Fibroblast of pulmonary artery (primary cell): ENCODE measurements around the gene PRAF2.

Experiments
- DNase-seq: peaks from one replicate; pipeline ENCODE4 v3.0.0-alpha.2; 2010; ENCODE audit warnings: low read depth
- H3K4me3 ChIP-seq: replicated peaks from 2 replicates; pipeline ENCODE4 v1.5.1; 2011; ENCODE audit warnings: low read depth, mild to moderate bottlenecking, control low read depth, low read length, moderate library complexity
- CTCF ChIP-seq: IDR thresholded peaks from 2 replicates; pipeline ENCODE4 v1.5.1; 2011; ENCODE audit warnings: mild to moderate bottlenecking, control low read depth, low read length, inconsistent platforms; ENCODE audit errors: missing control alignments

The PRAF2 gene

GRCh38 chrX:49111791-49112190 is 38.0 kb upstream of the PRAF2 start:
- no peak for DNase-seq
- H3K4me3 ChIP-seq, result no peak overlapping the region
- no peak for TF ChIP-seq CTCF

- no peak for DNase-seq
- no peak for TF ChIP-seq CTCF
- no peak overlapping the region for H3K4me3 ChIP-seq
Observed at GRCh38 chrX:49110417-49110816, 36.6 kb upstream of the PRAF2 start.

GRCh38 chrX:49108641-49109040 is 34.8 kb upstream of the PRAF2 start:
- TF ChIP-seq CTCF, result no peak
- no peak for DNase-seq

GRCh38 chrX:49106930-49107329 is 33.1 kb upstream of the PRAF2 start:
- TF ChIP-seq CTCF, result peak; percentile 54
- DNase-seq, result peak; percentile 64
- H3K4me3 ChIP-seq, result no peak overlapping the region

More at GRCh38 chrX:49108641-49109040, 34.8 kb upstream of the PRAF2 start:
- no peak overlapping the region for H3K4me3 ChIP-seq

GRCh38 chrX:49106296-49106695 is 32.5 kb upstream of the PRAF2 start:
- DNase-seq, result no peak
- no peak for TF ChIP-seq CTCF
- H3K4me3 ChIP-seq, result no peak overlapping the region

GRCh38 chrX:49103637-49104036 is 29.8 kb upstream of the PRAF2 start:
- H3K4me3 ChIP-seq, result no peak overlapping the region
- DNase-seq, result no peak
- TF ChIP-seq CTCF, result no peak

GRCh38 chrX:49102190-49102589 is 28.4 kb upstream of the PRAF2 start:
- H3K4me3 ChIP-seq, result no peak overlapping the region
- TF ChIP-seq CTCF, result no peak
- no peak for DNase-seq
